ENCODE data around the gene SRP9.

DNA sequence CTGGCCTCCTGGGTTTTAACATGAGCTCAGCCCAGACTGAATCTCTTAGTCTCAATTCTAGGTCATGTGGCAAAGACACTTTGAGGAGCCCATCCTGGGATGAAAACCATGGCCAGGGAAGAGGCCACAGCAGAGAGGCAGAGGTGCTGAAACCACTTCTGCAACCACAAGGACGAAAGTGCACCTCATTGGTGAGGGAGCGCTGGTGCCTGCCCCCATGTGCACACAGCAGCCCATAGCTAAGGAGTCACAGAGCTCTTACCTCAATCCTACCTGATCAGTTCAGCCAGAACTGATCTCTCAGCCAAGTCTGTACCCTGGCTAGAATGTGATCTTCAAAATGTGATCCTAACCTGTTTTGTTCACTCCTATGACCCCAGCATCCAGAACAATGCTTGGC is 32.9 kb upstream of the SRP9 start:
- TF ChIP-seq POLR2A (IDR thresholded peaks at IDR 0.05; ENCODE audit: low read length) (no peak), GATA1 (IDR thresholded peaks at IDR 0.05; ENCODE audit: low read depth, low read length) (no peak)
